ES-I3 (cell line): ENCODE data around the gene ULK2.

Experiments used
- H3K36me3 ChIP-seq: 2 replicates; pipeline ENCODE4 v1.6.1; 2013; ENCODE audit warnings: mild to moderate bottlenecking, low read length, control low read depth, moderate library complexity; ENCODE audit not compliant: insufficient read depth
- H3K4me1 ChIP-seq: 2 replicates; pipeline ENCODE4 v1.6.1; 2013; ENCODE audit warnings: mild to moderate bottlenecking, control low read depth, low read length; ENCODE audit not compliant: insufficient read depth
- H3K9ac ChIP-seq: 2 replicates; pipeline ENCODE4 v1.6.1; 2013; ENCODE audit warnings: low read depth, mild to moderate bottlenecking, low read length, moderate library complexity
- H3K9me3 ChIP-seq: 2 replicates; pipeline ENCODE4 v1.6.1; 2013; ENCODE audit warnings: mild to moderate bottlenecking, low read length, moderate library complexity; ENCODE audit not compliant: control insufficient read depth, insufficient read depth

The ULK2 gene

DNA sequence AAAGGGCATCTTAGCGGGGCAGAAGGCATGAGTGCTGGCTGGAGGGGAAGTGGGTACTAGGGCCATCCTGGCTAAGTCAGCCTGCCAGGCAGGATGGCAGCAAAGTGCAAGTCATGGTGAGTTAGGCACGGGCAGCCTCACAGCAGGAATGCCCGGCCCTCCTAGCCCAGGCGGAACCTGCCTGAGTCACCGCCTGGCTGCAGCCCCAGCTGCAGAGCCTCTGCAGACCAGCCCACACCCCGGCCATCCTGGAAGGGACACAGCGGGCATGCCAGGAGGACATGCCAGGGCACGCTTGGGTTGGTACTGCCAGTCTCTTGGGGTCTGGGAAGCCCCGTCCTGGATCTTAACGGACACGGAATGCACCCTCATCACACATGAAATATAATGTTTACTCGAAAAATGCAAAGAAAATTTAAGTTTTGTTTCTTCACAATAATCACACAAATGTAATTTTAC lies 114.7 kb downstream of the ULK2 start:
- no peak overlapping the region for H3K9ac ChIP-seq
- H3K4me1 ChIP-seq = peaks cover 11% of the 10 kb centered on the region
- no peaks in the 10 kb centered on the region for H3K36me3 ChIP-seq
- no peaks in the 10 kb centered on the region for H3K9me3 ChIP-seq

DNA sequence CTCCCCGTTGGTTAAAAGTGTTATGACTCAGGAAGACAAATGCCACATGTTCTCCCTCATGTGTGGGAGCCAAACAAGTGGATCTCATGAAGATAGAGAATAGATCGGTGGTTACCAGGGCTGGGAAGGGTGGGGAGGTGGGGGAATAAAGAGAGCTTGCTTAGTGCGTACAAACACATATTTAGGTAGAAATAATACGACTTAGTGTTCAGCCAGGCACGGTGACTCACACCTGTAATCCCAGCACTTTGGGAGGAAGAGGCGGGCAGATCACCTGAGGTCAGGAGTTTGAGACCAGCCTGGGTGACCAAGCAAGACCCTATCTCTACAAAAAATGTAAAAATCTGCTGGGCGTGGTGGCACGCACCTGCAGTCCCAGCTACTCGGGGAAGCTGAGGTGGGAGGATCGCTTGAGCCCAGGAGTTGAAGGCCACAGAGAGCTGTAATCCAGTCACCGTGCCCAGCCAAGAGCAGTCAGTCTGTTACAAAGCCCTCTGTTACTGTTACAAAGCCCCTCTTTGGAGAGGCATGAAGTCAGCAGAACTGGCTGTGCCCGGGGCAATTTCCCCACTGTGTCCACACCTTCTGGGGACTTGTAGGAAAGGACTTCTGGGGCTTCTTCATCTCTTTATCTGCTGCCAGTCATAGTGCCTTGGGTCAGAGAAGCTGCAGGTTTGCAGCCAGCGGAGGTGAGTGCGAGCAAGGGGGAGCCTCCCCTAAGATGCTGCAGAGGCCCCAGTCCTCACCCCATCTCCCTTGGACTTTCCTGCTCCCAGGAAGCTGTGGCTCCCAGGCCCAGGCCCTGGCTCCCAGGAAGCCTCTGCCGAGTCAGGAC lies 115.3 kb downstream of the ULK2 start:
- H3K36me3 ChIP-seq = no peaks in the 10 kb centered on the region
- H3K9me3 ChIP-seq = no peaks in the 10 kb centered on the region
- H3K9ac ChIP-seq = no peak overlapping the region
- H3K4me1 ChIP-seq = peaks cover 11% of the 10 kb centered on the region

DNA sequence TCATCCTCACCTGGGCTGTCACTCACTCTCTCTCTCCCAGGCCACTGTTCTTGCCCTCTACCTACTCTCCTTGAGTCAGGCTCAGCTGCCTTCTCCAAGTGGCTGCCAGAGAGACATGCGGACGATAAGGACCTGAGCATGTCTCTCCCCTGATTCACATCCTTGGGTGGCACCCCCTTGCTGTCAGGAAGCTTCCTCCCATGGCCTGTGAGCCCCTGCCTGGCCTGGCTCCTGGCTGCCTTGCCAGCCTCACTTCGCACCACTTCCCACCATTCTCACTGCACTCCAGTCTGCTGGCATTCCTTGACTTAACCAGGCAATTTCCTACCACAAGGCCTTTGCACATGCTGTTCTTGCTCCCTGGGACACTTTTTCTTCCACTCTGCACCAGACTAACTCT lies 116.9 kb downstream of the ULK2 start:
- Histone ChIP-seq H3K9me3 (no peaks in the 10 kb centered on the region), H3K4me1 (peaks cover 11% of the 10 kb centered on the region), H3K9ac (no peak overlapping the region), H3K36me3 (no peaks in the 10 kb centered on the region)

DNA sequence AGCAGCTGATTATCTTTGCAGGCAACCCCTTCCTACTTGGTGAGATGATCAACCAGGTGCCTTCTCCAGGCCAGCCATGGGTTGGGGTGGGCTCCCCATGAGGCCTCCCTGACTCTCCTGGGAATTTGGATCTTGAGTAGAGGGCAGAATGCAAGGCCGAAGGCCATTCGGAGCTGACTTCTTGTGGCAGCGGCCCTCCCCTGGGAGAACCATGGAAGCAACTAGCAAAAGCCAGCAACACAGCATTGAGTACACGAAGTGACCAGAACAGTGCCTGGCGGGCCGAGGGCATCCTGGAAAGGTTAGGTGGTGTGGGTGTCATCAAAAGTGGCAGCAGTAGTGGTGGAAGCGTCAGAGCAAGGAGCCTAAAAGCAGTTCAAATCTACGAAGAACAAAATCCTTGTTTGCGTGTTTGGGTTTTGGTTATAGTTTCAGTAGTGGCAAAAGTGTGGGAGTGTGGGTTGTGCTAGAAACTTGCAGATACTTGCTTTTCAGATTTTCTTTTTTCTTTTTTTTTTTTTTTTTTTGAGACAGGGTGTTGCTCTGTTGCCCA lies 117.6 kb downstream of the ULK2 start:
- H3K36me3 ChIP-seq = no peaks in the 10 kb centered on the region
- no peak overlapping the region for H3K9ac ChIP-seq
- H3K9me3 ChIP-seq = no peaks in the 10 kb centered on the region
- peaks cover 18% of the 10 kb centered on the region for H3K4me1 ChIP-seq

DNA sequence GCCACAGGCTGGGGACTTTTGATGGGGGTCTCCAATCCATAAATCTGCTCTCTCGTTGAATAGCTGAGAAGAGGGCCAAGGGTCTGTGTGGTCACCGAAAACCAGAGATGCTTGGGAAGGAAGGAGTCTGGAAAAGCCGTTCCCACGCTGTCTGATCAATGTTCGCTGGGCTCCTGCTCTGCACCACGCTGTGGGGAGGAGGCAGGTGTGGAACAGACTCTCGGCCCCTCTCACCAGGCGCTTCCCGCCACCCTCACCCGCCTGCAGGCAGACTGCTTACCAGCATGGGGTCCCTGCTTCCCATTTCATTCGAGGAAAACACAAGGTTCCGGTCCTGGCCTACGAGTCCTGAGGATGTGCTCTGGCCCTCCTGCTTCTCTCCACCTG lies 118.9 kb downstream of the ULK2 start:
- Histone ChIP-seq H3K36me3 (no peaks in the 10 kb centered on the region), H3K9ac (no peak overlapping the region), H3K9me3 (no peaks in the 10 kb centered on the region), H3K4me1 (peaks cover 18% of the 10 kb centered on the region)

DNA sequence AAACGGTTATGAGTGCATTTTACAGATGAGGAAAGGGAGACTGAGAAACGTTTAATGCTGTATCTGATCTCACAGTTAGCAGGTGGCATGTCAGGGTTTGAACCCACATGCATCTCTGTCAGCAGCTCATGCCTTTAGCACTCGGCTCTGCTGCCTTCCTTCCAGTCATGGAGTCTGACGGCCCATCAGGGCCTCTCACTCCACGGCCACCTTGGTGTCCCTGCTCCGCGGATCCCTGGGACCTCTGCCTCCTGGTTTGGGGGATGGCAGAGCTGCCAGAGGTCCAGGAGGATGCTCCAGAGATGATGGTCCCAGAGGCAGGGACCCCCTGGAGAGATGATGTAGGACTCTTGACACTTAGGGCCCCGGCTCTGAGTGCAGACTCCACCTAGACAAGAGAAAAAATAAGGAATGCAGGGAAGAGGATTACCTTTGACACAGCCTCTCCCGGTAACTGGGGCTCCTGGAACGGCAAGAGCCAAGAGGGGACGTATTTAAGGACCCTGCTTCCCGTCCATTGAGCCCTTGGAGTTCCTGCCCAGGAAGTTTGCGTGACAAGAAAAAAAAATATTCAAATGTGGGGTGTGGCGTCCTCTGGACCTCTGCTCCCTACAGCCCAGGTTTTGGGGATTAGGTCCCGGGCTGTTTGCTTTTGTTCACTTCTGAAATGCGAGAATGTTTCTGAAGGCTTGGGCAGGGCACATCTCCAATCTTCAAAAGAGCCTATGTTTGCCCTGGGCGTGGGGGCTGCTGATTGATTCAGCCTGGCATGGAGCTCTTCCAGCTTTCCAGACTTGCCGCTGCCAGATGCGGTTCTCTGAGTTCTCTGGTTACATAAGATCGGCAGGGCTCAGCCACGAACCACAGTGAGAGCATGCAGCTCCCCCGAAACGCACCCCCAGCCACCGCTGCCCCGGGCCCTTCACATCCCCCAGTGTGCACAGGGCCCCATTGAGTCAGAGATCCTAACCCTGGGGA lies 119.6 kb downstream of the ULK2 start, which contains the start of gene ALDH3A1:
Gene ALDH3A1 (minus strand): TSS at position 470 of the 978 bp plus-strand sequence. CDS start 3,169 bp downstream, outside the sequence.
- H3K9ac ChIP-seq = no peak within 1 kb of the TSS
- no peaks in the 10 kb centered on the region for H3K9me3 ChIP-seq
- H3K36me3 ChIP-seq = no peaks in the 10 kb centered on the region
- H3K4me1 ChIP-seq = peaks cover 14% of the 10 kb centered on the region

DNA sequence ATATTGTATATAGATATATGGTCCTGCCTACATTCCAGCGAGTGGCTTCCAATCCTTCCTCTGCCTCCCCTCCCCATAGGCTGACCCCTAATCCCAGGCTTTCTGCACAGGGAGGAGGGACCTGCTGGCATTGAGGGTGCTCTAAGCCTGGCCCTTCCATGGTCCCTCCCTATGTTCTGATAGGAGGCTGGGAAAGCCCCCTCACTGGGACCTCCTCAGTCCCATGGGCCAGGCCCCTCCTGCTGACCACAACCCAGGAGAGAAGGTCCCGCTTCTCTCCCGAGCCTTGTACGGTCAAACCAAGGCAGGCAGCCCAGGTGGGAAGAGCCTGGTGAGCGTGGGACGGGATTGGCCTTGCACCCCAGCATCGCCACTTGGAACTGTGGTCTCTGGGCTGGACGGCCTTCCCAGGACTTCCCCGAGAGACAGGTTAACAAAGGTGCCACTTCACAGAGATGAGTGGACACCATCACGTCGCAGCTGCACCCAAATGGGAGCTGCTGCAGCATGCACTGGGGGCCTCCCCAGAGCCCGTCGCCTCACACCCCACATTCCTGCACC lies 120.5 kb downstream of the ULK2 start:
- H3K4me1 ChIP-seq = peaks cover 7% of the 10 kb centered on the region; the same call in 1 of the 2 replicates
- no peaks in the 10 kb centered on the region for H3K9me3 ChIP-seq
- H3K36me3 ChIP-seq = no peaks in the 10 kb centered on the region
- H3K9ac ChIP-seq = no peak overlapping the region

DNA sequence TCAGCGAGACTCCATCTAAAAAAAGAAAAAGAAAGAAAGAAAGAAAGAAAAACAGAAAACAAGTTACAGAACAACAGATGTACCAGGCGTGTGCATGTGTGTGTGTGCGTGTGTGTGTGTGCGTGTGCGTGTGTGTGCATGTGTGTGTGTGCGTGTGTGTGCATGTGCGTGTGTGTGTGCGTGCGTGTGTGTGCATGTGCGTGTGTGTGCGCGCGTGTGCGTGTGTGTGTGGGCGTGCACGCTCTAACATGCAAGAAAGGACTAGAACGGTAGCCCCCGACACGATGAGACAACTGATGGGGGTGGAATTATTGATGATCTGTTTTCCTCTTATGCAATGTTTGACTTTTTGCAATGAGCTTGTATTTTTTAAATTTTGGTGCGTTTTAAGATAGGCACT lies 121.2 kb downstream of the ULK2 start:
- Histone ChIP-seq H3K4me1 (peaks cover 7% of the 10 kb centered on the region; the same call in 1 of the 2 replicates), H3K9me3 (no peaks in the 10 kb centered on the region), H3K9ac (no peak overlapping the region), H3K36me3 (no peaks in the 10 kb centered on the region)

DNA sequence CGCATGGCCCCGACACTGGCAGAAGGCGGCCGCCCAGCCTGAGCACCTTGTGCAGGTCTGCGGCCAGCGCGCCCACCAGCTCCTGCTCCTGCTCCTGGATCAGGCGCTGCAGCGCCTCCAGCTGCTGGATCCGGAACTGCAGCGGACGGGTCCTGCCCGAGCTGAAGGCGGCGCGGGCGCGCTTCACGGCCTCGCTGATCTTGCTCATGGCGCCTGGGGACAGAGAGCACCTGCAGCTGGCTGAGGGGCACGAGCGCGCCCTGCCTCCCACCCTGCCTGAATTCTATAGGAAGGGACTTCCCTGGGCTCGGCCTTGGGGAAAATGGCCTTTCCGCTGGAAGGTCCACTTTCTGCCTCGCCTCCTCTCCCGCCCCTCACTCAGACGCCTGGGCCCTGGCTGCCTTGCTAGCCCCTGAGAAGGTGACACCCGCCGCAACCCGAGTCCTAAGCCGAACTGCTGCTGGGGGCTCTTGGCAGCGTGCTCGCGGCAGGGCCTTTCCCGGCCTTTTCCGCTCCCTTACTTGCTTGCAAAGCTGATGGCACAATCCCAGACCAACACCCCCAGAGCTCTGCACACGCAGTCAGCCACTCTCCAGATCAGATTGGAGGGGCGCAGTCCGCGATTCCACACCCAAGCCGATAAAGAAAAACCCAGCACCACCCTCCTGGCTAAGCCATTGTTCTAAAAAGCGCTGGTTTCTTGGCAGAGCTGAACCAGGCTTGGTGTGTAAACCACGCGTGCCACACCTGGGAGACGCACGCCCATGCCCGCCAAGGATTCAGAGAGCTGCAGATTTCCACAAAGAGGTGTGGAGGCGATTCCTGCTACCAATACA lies 122.6 kb downstream of the ULK2 start:
- no peaks in the 10 kb centered on the region for H3K36me3 ChIP-seq
- H3K9me3 ChIP-seq = no peaks in the 10 kb centered on the region
- H3K9ac ChIP-seq = peak overlapping the region; percentile 24
- peaks cover 7% of the 10 kb centered on the region; the same call in 1 of the 2 replicates for H3K4me1 ChIP-seq

DNA sequence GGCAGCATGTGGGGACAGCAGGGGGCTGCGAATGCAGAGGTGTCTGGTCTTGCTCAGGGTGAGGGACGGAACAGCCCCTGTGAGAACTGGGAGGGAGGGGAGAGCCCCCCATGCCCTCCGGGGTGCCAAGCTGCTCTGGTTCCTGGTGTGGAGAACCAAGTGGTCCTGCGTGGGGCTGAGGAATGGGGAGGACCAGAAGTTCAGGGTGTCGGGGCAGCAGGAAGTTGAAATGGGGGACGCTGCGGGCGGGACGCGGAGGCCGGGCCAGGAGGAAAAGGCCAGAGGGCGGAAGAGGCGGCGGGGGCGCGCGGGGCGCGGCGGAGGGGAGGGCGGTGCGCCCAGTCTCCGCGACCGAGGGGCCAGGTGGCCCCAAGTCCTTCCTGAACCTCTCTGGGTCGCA lies 123.2 kb downstream of the ULK2 start:
- Histone ChIP-seq H3K9me3 (no peaks in the 10 kb centered on the region), H3K4me1 (peaks cover 7% of the 10 kb centered on the region; the same call in 1 of the 2 replicates), H3K9ac (peak overlapping the region; percentile 42; the same call in 1 of the 2 replicates), H3K36me3 (no peaks in the 10 kb centered on the region)

DNA sequence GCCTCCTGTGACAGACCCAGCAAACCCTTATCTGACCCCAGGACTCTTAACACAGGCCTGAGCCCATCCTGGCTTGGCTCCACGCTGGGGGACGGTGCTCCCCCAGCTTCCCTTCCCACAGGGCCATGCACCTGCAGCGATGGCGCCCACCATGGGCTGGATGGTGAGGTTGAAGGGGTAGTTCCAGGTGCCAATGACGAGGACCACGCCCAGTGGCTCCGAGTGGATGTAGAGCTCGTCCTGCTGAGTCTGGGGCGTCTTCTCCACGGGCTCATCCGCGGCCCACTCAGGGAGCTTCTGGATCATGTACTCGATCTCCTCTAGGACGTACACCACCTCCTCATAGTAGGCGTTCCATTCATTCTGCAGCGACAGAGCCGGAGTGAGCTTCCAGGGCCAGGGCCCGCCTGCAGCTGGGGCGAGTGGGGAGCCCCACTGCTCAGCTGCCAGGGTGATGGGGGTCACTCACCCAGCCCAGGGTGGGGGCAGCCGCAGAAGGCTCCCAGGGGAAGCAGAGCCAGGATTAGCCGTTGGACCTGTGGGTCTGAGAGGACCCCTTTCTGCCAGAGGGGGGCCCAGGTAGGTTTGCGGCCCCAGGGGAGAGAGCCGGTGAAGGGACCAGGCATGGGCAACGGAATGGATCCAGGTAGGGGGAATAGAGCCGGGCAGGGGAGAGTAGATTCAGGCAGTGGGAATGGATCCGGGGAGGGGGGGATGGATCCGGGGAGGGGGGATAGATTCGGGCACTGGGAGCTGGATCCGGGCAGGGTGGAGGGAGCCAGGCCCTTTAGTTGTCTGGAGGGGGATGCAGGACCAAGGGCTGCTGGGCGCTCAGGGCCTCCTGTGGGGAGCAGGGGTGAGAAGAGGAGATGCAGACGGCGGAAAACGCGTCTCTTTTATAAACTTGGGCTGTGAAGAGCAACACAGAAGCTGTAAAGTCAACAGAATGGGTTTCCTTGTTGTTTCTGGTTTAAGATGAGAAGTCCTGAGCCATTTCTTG lies 124.3 kb downstream of the ULK2 start:
- no peaks in the 10 kb centered on the region for H3K36me3 ChIP-seq
- peaks cover 7% of the 10 kb centered on the region; the same call in 1 of the 2 replicates for H3K4me1 ChIP-seq
- H3K9ac ChIP-seq = no peak overlapping the region
- H3K9me3 ChIP-seq = no peaks in the 10 kb centered on the region

DNA sequence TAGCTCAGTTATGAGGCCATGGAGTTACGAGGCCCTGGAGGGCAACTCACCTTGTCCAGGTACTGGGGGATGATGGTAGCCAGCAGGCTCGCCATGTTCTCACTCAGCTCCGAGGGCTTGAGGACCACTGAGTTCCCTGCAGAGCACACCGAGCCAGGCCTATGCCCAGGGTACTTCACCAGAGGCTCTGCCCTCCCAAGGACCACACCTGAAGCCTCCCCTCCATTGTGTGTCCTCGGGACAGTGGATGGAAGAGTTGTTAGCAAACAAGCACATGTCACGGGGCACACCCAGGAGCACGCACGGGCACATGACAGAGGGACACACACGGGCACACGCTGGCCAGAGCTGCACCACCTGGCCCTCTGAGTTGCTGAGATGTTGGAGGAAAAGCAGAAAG lies 125.2 kb downstream of the ULK2 start:
- no peaks in the 10 kb centered on the region for H3K36me3 ChIP-seq
- H3K4me1 ChIP-seq = peaks cover 7% of the 10 kb centered on the region; the same call in 1 of the 2 replicates
- H3K9me3 ChIP-seq = no peaks in the 10 kb centered on the region
- no peak overlapping the region for H3K9ac ChIP-seq
